Measurements from ENCODE around the gene TPT1.
"Not testable (repeated sequence)": the region's sequence is repeated elsewhere in the genome, so short reads cannot be mapped to it uniquely, and the experiment has no call there.

Gene TPT1

GRCh38 chr13:45341034-45341798, at the start of gene TPT1:
TSS of gene TPT1 (minus strand) at chr13:45341183. CDS start at chr13:45341069, 114 bp downstream.
- DNase-seq (ENCODE audit: low read depth) = peak; percentile 99

DNA sequence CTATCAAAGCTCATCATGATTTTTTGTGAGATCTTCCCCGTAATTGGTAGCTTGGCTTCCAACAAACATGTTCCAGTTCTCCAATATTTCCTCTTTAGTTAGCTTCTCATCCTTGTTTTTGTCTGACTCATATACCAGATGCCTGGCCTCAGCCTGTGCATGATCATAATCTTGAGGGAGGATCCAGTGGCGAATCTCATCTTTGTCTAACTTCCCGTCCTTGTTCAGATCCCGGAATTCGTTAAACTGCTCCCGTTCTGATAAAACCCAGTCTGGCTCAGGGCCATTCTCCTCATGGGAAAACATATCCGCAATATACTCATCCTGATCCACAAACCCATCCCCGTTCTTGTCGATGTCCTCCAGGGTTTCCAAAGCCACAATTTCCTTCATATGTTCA, 49.4 kb upstream of the TPT1 start:
- not testable (repeated sequence) for DNase-seq (ENCODE audit: low read depth)

DNA sequence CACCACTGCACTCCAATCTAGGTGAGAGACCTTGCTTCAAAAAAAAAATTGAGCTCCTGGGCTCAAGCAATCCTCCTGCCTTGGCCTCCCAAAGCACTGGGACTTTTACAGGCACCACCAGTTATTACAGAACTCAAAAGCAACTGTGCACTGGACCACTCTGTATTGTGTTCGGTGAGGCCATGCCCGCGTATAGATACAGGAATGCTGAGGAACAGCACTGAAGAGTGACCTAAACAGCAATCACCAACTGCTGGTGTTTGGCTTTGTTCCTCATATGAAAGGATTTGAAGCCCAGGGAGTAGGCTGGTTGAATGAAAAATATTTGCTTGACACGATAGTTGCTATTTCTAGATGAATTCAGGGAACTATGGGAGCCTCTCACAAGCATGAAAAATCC, 47.7 kb upstream of the TPT1 start:
- DNase-seq (ENCODE audit: low read depth) = no peak

DNA sequence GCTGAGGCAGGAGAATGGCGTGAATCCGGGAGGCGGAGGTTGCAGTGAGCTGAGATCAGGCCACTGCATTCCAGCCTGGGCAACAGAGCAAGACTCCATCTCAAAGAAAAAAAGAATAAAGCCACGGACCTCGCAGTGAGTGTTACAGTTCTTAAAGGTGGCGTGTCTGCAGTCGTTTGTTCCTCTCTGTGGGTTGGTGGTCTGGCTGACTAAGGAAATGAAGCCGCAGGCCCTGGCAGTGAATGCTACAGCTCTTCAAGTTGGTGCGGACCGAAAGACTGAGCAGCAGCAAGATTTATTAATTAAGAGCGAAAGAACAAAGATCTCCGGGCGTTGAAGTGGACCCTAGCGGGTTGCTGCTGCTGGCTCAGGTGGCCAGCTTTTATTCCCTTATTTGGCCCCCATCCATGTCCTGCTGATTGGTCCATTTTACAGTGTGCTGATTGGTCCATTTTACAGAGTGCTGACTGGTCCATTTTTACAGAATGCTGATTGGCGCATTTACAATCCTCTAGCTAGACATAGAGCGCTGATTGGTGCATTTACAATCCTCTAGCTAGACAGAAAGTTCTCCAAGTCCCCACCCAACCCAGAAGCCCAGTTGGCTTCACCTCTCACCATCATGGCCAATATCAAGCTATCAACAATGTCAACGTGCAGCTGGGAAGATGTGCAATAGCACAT, 46.1 kb upstream of the TPT1 start:
- DNase-seq (ENCODE audit: low read depth) = not testable (repeated sequence)

DNA sequence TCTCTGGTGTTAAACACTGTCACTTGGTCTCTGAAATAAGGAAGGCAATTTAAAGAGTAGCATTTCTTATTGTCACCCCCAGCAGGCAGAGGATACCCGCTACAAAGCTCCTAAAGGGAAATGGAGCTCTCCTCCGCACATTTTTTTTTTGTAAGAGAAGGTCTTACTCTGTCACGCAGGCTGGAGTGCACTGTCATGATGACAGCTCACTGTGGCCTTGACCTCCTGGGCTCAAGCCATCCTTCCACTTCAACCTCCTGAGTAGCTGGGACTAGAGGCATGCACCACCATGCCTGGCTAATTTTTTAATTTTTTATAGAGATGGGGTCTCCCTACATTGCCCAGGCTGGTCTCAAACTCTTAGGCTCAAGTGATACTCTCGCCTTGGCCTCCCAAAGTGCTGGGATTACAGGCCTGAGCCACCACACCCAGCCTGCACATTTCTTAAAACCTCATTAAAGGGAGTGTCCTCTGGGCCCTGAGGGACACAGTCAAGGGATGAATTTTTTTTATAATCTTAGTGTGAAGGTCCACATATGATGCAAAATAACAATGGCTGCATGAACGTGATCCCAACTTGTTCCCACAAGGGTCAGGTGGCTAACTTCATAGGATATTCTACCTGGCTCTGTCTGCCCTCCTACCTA, 45.0 kb upstream of the TPT1 start:
- DNase-seq (ENCODE audit: low read depth) = no peak

GRCh38 chr13:45385320-45385719, 44.3 kb upstream of the TPT1 start:
- no peak for DNase-seq (ENCODE audit: low read depth)

GRCh38 chr13:45384474-45385174, 43.6 kb upstream of the TPT1 start:
- DNase-seq (ENCODE audit: low read depth) = no peak

DNA sequence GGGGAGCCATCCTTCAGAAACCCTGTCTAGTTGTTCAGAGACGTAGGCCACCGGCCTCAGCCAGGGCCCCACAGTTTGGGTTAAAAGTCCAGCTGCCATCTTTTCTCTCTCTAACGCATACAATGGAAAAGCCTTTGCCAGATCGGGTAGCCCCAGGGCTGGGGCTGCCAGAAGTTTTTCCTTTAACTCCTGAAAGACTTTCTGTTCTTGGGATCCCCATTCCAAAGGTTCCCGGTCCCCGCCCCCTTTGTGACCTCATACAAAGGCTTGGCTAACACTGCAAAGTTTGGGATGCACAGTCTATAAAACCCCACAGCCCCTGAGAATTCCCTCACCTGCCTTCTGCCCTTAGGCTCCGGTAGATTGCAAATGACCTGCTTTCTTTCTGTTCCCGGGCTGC, 41.8 kb upstream of the TPT1 start:
- not testable (repeated sequence) for DNase-seq (ENCODE audit: low read depth)

DNA sequence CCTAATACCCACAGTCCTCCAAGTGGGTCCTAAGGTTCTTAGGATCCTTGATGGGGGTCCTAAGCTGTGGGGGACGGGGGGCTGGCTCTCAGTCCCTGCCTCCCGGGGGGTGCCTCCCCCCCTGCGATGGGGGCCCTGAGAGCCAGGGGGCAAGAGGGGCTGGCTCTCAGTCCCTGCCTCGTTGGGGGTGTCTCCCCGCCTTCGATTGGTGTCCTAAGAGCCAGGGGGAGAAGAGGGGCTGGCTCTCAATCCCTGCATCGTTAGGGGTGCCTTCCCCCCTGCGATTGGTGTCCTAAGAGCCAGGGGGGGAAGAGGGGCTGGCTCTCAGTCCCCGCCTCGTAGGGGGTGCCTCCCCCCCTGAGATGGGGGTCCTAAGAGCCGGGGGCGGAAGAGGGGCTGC, 40.2 kb upstream of the TPT1 start:
- no peak for DNase-seq (ENCODE audit: low read depth)

GRCh38 chr13:45380708-45381107, 39.7 kb upstream of the TPT1 start:
- DNase-seq (ENCODE audit: low read depth) = not testable (repeated sequence)

- DNase-seq (ENCODE audit: low read depth) = not testable (repeated sequence)
These were observed 38.5 kb upstream of the TPT1 start for GRCh38 chr13:45379516-45379915.

DNA sequence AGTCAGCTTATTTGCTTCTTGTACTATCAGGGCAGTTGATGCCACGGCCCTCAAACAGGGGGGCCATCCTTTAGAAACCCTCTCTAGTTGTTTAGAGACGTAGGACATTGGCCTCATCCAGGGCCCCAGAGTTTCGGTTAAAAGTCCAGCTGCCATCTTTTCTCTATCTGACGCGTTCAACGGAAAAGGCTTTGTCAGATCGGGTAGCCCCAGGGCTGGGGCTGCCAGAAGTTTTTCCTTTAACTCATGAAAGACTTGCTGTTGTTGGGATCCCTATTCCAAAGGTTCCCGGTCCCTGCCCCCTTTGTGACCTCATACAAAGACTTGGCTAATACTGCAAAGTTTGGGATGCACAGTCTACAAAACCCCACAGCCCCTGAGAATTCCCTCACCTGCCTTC, 37.8 kb upstream of the TPT1 start:
- DNase-seq (ENCODE audit: low read depth) = not testable (repeated sequence)

GRCh38 chr13:45377314-45377713, 36.3 kb upstream of the TPT1 start:
- not testable (repeated sequence) for DNase-seq (ENCODE audit: low read depth)

GRCh38 chr13:45376651-45377050, 35.7 kb upstream of the TPT1 start:
- not testable (repeated sequence) for DNase-seq (ENCODE audit: low read depth)

- no peak for DNase-seq (ENCODE audit: low read depth)
These were observed 33.9 kb upstream of the TPT1 start for GRCh38 chr13:45374917-45375316.

DNA sequence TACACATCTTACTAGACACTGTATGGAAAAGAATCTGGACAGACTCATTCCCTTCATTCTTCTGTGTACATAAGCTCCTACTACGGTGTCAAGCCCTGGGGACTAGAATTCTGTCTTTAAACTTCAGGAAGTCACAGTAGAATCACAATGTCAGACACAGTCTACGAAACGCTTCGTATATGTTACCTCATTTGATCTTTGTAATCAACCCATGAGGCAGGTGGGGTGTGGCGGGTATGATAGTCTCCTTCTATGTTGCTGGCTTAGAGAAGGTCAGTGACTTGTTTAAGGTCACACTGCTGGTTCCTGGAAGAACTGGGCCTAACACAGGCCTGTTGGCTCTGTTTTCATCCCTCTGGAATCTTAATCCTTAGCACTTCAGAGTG, 32.2 kb upstream of the TPT1 start:
- no peak for DNase-seq (ENCODE audit: low read depth)

DNA sequence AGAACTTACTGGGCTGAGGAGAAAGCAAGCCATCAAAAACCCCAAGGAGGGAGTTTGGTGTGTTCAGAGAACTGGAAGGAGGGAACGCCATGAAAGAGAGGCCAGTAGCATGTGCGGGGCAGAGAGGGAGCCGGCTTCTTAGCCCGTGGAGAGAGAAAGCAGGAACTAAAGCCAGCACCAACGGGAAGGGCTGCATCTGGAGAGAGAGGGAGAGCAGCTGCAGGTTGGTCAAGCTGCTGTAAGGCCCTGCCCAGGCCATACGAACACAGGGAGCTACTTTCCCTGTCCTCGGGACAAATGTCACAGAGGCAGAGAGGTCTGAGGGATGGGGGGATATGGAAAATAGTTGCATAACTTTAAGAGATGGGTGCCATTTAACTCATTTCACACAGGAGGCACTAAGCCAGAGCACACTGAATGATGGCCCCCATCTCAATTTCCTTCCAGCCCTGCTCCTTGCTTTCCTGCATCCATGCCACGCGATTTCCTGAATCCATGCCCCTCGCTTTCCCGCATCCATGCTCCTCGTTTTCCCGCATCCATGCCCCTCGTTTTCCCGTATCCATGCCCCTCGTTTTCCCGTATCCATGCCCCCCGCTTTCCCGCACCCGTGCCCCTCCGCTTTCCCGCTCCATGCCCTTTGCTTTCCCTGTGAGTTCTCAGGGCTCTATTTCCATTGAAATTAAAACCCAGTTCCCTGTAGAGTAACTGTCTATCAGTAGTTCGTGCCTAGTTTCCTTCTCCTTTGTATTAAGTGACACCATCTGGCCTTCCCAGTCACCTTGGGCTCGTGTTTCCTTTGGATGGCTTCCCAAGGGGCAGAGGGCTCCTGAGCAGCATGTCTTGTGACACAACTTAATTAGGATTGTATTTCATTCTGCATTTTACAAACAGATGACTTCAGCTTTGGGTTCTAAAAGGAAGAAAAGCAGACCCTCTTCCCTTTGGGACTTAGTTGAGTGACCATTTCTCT, 31.5 kb upstream of the TPT1 start:
- DNase-seq (ENCODE audit: low read depth) = no peak

DNA sequence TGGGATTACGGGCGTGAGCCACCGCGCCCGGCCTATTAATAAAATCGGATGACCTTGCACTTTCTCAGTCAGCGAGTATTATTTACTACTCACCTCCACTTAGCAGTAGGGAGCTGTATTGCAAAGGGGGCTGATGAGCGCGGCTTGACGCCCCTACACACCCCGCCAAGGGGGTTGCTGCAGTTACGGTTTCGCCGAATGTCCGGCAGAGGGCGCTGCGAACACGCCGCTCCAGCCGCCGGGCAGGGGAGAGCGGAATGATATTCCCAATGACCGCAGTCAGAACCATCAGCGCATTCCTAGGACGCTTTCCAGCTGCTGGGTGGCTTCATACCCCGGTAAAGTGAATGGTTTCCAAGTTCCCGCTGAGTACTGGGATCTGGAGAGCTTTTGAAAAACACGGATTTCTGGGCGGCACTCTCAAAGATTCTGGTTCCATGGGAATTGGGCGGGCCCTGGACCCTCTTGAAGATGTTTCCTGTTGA, 30.0 kb upstream of the TPT1 start:
- DNase-seq (ENCODE audit: low read depth) = peak; percentile 22

DNA sequence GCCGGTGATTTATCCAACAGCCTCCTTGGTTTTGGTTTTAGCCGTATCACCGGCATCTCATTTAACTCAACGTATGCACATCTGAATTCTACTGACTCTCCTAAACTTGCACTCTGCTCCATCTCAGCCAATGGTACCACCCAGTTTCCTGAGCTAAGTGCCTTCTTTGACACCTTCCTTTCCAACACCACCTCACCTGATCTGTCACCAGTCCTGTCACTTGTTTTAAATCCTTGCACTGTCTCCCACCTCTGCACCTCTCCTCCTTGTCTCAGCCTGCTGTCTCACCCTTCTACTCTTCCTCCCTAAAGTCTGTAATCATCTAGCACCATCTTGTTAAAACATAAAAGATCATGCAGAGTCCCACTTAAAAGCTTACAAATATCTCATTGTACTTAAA, 28.1 kb upstream of the TPT1 start:
- no peak for DNase-seq (ENCODE audit: low read depth)

DNA sequence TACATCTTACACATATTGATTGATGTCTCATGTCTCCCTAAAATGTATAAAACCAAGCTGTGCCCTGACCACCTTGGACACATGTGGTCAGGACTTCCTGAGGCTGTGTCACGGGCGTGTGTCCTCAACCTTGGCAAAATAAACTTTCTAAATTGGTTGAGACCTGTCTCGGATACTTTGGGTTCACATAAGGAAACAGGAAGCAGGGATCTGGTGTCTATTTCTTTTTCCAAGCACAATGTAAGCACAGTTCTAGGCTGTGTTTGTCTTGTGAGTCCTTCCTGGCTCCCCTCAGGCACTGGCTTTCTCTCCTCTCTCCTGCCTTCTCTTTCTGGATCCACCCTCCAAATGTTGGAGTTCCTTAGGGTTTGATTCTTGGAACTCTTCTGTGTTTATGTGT, 27.6 kb upstream of the TPT1 start:
- no peak for DNase-seq (ENCODE audit: low read depth)

DNA sequence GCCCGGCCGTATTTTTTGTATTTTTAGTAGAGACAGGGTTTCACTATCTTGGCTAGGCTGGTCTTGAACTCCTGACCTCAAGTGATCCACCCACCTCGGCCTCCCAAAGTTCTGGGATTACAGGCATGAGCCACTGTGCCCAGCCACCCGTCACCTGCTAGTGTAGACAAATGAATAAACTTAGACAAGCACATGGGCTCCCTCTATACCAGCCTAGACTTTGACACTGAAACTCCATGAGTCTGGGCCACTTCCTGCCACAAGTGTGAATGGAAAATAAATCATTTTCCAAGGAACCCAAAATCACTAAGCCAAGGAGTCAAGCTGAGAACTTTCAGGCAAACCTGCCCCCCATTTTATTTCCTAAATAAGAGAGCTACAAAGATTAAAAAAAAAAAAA, 27.0 kb upstream of the TPT1 start:
- DNase-seq (ENCODE audit: low read depth) = no peak
